ENCODE measurements around the gene NELFA.

DNA sequence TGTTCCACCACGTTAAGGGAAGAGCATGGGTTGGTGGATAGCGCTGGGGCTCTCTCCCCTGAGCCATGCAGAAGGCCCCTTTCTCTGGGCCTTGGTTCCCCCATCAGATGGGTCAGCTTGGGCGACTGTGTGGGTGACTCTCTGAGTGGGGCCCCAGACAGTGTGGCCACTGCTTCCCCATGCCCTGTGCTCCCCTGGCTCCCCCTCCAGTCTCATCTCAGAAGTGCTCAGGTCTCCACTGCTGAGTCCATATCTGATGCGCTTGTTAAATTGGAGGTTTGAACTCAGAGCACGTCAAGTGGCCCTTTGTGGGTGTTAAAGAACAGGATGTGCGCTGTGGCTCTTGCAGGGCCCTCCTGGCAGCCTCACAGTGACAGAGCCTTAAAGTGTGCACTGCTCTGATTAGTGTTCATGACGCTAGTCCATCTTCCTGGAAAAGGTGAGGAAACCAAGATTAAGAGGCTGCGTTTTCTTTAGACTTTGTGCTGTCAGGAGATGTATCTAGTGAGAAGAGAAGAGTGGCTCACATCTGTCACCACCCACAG lies 59.8 kb downstream of the NELFA start:
- TF ChIP-seq, protein P1, sequence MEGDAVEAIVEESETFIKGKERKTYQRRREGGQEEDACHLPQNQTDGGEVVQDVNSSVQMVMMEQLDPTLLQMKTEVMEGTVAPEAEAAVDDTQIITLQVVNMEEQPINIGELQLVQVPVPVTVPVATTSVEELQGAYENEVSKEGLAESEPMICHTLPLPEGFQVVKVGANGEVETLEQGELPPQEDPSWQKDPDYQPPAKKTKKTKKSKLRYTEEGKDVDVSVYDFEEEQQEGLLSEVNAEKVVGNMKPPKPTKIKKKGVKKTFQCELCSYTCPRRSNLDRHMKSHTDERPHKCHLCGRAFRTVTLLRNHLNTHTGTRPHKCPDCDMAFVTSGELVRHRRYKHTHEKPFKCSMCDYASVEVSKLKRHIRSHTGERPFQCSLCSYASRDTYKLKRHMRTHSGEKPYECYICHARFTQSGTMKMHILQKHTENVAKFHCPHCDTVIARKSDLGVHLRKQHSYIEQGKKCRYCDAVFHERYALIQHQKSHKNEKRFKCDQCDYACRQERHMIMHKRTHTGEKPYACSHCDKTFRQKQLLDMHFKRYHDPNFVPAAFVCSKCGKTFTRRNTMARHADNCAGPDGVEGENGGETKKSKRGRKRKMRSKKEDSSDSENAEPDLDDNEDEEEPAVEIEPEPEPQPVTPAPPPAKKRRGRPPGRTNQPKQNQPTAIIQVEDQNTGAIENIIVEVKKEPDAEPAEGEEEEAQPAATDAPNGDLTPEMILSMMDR (IDR thresholded peaks at IDR 0.05; ENCODE audit: insufficient read depth, low read length, poor library complexity, severe bottlenecking): no peak
- no peak for TF ChIP-seq EZH2phosphoT487 (conservative IDR thresholded peaks at IDR 0.05; ENCODE audit: low read length)

All from SU-DHL-6 (cell line).